HG02938 (cell line): ENCODE data around the gene PDE6G.
A peak's percentile ranks its signal among the peaks of the same experiment; 100 is the strongest.

Source experiments
- ATAC-seq: cut with Tn5 transposase; IDR thresholded peaks from one replicate; pipeline ENCODE4 v1.9.1; 2021; ENCODE audit warnings: mild to moderate bottlenecking, moderate library complexity; ENCODE audit not compliant: unreplicated experiment

The PDE6G gene

DNA sequence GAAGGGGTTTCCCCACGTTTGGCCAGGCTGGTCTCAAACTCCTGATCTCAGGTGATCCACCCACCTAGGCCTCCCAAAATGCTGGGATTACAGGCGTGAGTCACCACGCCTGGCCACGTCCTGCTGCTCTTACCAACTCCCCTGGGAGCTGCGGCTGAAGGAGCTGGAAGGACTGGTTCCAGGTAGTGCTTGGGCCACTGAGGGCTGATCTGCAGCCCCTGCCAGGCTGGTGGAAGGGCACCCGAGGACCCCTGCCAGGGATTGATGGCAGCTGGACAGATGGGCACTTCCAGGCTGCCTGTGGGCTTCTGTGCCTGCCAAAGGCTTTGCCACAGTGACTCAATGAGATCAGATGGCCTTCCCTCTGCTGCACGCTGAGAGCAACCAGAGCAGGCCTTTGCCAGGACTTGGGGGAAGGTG lies 7.7 kb upstream of the PDE6G start:
- no peak for ATAC-seq

DNA sequence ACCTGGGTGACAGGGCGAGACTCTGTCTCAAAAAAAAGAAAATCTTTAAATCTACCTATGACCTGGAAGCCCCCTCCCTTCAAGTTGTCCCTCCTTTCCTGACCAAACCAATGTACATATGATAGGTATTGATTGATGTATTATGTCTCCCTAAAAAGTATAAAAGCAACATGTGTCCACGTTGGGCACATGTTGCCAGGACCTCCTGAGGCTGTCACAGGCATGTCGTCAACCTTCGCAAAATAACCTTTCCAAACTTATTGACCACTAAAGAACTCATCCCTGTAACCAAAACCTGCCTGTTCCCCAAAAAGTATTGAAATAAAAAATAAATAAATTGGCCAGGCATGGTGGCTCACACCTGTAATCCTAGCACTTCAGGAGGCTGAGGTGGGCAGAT lies 5.7 kb upstream of the PDE6G start:
- ATAC-seq = no peak

DNA sequence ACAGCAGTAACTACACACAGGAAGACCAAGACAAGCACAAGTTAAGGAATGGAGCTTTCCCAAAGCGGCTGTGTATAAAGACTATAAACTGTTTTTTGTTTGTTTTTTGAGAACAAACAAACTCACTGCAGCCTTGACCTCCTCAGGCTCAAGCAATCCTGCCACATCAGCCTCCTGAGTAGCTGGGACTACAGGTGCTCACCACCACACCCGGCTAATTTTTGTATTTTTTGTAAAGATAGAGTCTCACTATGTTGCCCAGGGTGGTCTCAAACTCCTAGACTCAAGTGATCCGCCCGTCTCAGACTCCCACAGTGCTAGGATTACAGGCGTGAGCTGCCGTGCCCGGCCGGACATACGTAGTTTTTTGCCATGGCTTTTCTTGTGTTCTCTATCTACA lies 4.1 kb upstream of the PDE6G start:
- ATAC-seq = no peak

DNA sequence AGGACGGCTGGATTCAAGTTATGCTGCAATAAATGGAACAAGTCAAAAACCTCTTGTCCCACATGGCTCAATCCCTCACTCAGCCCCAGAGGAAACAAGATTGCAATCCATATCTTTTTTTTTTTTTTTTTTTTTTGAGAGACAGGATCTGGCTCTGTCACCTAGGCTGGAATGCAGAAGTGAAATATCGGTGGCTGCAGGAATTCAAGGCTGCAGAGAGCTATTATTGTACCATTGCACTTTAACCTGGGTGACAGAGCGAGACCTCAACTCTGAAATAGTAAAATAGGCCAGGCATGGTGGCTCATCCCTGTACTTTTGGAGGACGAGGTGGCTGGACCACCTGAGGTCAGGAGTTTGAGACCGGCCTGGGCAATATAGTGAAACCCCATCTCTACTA lies 2.7 kb upstream of the PDE6G start:
- no peak for ATAC-seq

DNA sequence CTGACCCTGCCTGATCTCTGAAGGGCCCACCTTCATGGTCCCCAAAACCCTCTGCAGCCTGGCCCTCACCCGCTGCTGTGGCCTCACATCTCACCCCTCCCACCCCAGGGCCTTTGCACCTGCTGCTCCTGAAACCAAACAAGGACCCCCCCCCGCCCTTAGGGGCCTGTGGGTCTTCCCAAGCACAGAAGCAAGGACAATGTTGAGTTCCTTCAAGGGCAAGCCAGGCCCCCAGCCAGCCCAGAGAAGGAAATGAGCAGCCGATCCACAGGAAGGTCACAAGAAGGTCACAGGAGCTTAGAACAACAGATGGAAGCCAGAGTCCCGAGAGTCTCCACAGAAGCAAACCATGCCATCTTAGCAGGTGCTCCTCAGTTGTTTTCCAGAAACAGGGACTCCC lies 493 bp upstream of the PDE6G start:
- no peak for ATAC-seq

DNA sequence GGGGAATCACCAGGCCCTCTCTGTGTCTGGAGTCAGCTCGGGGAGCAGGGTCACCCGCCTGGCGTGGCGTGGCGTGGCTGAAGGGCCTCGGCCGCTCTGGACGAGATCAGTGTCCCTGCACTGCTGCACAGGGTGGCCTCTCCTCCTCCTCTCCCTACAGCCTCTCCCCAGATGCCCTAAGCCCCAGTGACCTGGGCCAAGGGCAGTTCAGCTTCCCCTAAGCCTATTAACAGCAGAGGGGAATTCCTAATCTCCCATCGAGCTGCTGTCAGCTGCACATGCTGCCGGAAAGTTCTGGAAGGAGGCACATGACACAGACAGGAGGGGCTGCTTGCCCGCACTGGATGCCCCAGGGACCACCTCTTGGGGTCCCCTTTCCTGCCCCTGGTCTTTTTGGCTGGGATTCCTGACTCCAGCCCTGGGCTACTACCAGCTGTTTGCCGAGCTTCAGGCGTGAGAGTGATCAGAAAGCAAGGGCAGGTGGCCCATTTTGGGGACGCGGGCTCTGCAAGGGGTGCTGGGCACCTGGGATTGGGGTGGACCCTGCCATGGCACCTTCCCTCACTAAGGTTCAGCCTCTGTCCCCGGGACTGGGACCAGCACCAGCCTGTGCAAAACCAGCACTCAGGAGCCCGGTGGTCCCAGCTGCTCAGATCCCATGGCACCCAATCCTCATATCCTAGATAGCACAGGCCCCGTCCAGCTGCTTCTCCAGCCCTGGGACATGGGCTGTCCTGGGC lies 794 bp downstream of the PDE6G start:
- no peak for ATAC-seq

DNA sequence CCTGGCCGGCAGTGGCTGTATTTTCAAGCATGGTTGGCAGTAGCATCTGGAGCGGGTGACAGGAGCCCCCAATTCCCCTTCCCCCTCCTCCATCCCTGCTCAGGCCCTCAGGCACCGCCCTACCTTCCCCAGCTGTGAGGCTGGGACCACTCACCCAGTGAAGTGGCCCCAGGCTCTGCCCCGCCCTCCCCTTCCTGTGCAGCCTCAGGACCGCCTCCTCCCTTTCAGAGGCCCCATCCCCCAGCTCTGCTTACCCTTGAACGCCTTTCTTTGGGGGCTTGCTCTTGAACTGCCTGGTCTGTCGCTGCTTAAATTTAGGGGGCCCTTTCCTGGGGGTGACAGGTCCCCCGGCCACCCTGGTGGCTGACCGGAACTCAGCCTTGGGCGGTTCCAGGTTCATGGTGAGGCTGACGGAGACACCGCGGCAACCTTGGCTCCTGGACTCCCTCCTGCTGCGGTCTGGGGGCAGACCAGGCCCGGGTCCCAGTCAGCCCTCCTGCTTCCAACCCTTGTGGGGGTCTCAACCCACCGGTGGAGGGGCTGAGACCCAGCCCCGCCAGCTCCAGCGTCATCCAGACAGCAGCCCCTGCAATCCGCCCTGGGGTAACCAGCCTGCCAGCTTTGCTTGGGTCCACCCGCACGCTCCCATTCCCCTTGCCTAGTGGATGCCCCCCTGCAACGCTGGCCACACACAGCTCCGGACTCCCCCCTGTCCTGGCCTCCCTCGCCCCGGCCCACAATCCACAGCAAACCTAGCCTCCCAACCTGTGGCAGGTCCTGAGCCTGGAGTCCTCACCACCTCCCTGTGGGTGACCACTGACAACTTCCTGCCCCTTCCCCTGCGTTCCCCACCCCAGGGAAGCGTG lies 3.2 kb downstream of the PDE6G start:
- no peak for ATAC-seq

DNA sequence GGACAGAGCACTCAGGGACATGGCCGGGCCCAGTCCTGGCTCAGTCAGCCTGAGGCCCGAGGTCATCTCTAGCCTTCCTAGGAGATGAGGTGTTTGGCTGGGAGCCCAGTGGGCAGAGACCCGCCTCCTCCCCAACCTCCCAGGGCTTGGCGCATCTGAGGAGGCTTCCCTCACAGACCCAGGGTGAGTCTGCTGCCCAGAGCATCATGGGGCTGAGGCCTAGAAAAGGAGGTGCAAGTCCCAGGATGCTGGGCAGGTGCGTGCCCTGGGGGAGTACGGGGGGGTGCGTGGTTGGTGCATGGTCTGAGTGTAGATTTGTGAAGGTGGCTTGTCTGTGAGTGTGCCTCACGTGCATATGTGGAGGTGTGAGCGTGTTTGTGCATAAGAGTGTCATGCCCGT lies 4.7 kb downstream of the PDE6G start:
- no peak for ATAC-seq

DNA sequence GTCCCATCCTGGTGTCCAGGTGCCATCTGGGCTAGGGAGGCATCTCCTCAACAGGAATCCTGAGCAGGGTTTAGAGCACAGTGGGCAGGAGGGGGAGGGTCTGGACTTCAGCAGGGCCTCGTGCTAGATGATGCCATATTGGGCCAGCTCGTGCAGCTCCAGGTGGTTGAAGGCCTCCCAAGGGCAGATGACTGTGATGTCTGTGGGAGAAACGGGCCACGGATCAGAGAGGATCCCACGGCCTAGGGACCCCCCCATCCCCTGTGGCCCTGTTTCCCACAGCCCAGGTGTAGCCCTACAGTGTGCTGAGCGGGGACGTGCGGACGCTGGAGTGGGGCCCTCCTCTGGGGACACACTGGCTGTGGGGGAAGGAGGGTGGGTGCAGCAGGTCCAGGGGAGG lies 5.4 kb downstream of the PDE6G start:
- no peak for ATAC-seq

DNA sequence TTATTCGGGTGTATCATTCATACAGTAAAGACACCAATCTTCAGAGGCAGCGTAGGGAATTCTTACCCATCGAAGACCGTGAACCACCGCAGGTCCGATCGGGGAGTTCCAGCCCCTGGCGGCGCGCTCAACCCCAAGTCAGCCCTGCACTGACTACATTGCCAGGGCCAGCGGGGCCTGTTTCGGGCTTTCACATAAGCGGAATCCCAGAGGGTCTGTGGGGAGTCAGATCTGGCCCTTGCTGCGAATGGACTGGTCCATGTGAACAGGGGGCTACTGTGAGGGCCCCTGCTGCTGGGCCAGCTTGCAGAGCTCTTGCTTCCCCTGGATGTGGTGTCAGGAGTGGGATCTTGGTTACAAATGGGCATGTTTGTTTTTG lies 7.6 kb downstream of the PDE6G start:
- ATAC-seq = no peak

DNA sequence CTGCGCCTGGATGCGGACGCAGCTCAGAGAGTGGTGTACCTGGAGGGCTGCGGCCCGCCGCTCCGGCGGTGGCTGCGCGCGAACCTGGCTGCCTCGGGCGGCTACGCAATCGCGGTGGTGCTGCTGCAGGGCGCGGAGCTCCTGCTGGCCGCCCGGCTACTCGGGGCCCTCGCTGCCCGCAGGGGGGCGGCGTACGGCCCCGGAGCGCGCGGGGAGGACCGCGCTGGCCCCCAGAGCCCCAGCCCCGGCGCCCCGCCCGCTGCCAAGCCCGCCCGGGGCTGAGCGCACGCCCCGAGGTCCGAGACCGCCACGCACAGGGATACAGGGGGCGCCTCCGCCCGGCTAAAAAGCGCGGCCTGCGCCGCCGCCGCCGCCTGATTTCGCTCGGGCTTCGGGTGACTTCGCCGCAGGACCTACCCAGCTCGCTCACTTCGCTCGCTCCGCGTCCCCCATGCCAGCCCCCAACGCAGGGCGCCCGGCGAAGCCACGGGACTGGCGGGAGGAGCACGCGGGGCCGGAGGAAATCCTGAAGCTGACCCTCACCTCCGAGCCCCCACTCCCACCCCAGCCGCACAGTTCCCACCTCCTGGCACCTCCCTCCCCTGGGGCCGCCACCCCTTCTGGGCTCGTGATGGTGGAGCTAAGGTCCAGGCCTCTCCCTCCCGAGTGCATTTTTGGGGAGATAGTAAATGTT lies 8.2 kb downstream of the PDE6G start:
- no peak for ATAC-seq

DNA sequence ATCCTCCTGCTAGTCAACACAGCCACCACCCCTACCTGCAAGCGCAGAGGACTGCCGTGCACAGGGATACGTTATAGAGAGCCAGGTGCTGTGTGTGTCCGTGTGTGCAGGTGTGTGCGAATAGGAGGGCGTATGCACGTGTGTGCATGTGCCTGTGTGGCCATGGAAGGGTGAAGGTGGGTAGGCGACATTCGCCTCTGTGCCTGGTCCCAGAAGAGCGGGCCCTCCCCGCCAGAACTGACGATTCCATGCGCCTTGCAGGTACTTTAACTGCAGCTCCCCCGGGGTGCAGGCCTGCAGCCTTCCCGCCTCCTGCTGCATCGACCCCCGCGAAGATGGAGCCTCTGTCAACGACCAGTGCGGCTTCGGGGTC lies 8.7 kb downstream of the PDE6G start:
- no peak for ATAC-seq

DNA sequence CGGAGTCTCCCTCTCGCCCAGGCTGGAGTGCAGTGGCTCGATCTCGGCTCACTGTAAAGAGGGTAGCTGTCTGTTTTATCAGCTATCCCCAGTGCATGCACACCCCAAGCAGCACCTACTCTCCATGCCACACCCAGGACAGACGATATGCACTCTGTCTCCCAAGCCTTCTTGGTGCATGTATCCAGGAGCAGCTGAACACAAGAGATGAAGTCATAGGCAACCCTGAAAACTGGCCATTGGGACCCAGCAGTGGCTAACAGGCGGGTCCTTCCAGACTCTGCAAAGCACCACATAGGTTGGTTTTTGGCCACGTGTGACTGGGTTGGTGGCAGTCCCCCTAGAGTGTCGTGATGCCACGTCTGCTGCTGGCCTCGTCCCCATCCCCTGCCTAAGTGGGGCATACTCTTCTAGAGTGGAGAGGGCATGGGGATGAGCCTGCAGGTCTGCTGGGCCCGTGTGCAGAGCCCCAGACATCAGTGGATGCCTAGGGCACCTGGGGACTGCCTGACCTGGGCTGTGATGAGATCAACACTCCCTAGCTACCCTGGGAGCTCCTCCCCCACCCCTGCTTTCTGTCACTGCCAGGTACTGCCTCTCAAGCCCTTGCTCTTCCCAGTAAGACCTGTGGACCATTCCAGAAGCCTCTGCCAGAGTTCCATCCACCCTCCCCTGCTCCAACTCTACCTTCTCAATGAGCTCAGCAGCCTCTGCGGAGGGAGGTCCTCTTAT lies 9.3 kb downstream of the PDE6G start:
- ATAC-seq = no peak

DNA sequence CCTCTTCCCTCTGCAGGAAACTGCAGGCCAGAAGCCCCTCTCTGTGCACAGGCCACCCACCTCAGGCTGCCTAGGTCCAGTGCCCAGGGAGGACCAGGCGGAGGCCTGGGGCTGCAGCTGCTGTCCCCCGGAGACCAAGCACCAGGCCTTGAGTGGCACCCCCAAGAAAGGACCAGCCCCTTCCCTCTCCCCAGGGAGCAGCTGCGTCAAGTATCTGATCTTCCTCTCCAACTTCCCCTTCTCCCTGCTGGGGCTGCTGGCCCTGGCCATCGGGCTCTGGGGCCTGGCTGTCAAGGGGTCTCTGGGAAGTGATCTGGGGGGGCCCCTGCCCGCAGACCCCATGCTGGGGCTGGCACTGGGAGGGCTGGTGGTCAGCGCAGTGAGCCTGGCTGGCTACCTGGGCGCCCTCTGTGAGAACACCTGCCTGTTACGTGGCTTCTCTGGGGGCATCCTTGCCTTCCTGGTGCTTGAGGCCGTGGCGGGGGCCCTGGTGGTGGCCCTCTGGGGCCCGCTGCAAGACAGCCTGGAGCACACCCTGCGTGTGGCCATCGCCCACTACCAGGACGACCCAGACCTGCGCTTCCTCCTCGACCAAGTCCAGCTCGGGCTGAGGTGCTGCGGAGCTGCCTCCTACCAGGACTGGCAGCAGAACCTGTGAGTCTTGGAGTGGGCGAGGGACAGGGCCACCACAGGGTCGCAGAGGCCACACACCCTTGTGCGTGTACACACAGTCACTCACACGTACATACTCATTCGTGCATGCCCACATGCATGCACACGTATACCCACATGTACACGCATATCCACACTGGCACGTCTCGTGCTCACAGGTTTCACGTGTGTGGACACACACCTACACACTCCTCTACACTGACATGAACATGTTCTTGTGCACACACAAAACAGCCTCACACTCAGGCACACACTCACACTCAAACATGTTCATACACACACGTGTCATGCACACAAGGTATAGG lies 11.1 kb downstream of the PDE6G start:
- ATAC-seq = no peak

DNA sequence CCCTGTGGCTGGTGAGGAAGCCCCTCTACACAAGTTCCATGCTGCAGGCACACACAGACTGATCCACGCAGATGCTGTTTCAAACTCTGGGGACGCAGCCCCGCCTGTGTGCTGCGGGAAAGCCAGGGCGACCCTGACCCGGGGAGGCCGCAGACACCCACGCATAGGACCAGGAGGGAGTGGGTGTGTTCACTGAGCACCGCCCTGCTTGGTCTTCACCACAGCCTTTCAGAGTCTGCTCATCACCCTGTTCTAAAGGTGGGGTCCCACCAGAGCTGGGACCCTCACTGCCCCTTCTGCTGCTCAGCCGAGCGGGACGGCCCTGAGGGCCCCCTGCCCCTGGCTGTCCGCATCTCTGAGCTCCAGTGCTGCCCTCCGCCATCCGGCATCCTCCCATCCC lies 11.8 kb downstream of the PDE6G start:
- ATAC-seq = no peak

DNA sequence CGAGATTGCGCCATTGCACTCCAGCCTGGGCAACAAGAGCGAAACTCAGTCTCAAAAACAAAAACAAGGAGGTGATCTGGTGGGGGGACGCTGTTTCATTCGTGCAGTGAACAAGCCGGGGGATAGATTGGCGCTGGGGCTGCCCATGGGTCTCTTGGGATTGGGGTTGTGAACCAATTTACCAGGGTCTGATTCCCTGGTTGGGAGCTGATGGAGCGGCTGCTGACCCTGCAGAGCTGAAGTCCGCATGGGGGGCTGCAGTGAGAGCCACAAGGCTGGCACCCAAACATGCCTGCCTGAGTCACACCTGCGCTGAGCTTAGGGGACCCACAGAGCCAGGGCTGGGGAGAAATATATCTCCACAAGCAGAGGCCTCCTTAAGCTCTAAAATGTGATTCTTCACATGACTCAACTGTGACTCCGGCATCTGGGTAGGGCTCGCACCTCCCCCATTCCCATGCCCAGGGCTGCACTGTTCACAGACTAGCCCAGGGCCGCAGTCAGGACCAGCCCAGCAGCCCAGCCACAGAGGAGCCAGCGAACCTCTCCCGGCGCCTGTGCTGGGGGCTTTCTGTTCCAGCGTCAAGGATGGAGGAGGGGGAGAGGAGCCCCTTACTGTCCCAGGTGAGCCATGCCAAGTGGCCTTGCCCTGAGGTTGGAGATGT lies 14.4 kb downstream of the PDE6G start:
- ATAC-seq = no peak

DNA sequence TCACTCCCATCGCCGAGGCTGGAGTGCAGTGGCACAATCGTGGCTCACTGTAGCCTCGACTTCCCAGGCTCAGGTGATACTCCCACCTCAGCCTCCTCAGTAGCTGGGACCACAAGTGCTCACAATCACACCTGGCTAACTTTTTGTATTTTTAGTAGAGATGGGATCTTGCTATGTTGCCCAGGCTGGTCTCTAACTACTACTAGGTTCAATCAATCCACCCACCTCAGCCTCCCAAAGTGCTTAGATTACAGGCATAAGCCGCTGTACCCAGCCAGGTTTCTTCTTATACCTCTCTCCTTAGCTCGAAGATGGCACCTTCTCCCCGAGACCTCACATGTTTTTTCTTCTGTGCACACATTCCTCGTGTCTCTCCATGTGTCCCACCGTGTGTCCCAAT lies 16.3 kb downstream of the PDE6G start:
- ATAC-seq = no peak

DNA sequence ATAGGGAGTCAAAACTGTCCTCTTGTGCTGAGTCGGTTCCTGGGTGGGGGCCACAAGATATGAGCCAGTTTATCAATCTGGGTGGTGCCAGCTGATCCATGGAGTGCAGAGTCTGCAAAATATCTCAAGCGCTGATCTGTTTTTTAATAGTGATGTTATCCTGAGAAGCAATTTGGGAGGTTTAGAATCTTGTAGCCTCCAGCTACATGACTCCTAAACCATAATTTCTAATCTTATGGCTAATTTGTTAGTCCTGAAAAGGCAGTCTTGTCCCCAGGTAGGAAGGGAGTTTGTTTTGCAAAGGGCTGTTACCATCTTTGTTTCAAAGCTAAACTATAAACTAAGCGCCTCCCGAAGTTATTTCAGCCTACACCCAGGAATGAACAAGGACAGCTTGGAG lies 17.7 kb downstream of the PDE6G start:
- ATAC-seq = no peak

DNA sequence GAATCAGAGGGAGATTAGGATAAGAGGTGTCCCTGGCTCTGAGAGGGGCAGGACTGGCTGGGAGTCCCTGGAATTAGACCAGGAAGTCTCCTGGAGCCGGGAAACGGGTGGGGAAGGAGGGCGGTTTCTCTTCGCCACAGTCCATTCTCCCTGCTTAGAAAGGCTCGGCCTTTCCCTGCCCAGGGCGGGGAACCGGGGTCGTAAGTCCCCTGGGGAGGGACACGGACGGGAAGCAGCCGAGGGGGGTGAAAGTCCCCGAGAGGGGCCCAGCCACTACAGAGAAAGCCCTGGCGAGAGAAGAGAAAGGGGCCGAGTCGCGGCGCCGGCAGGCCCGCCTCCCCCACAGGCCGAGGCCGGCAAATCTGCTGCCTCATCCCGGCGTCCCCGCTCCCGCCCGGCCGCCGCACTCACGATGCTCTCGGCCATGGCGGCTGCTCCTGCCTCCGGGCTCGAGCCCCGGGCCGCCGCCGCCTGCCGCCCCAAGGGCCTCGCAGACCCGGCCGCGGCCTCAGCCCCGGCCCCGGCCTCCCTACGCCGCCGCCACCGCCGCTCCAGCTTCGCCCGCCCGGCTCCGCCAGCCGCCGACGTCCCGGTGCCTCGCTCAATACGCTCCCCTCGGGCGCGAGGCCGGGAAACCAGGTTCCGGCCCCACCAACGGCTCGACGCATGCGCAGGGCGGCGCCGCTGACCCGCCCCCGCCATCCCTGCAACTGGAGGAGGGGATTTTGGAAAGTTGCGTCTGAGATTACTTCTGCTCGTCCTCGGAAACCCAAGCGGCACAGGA lies 19.6 kb downstream of the PDE6G start, which contains the start of the genes NPLOC4 and TSPAN10:
NPLOC4 (minus strand) TSS at position 608 of the 784 bp plus-strand sequence; CDS start at position 426, 182 bp downstream.
TSPAN10 (plus strand) TSS at position 692 of the 784 bp plus-strand sequence. CDS start 5,217 bp downstream, outside the sequence.
- peak; percentile 79 for ATAC-seq
